GM19023 (cell line): ENCODE data around the gene LIMS2.

Experiments used
- ATAC-seq: cut with Tn5 transposase; IDR thresholded peaks from one replicate; pipeline ENCODE4 v1.9.1; 2021; ENCODE audit warnings: mild to moderate bottlenecking, moderate library complexity; ENCODE audit not compliant: unreplicated experiment

The LIMS2 gene

GRCh38 chr2:127635380-127636237 is 39.7 kb downstream of the LIMS2 start:
- ATAC-seq: no peak

GRCh38 chr2:127634626-127635379 is 40.5 kb downstream of the LIMS2 start:
- no peak for ATAC-seq

DNA sequence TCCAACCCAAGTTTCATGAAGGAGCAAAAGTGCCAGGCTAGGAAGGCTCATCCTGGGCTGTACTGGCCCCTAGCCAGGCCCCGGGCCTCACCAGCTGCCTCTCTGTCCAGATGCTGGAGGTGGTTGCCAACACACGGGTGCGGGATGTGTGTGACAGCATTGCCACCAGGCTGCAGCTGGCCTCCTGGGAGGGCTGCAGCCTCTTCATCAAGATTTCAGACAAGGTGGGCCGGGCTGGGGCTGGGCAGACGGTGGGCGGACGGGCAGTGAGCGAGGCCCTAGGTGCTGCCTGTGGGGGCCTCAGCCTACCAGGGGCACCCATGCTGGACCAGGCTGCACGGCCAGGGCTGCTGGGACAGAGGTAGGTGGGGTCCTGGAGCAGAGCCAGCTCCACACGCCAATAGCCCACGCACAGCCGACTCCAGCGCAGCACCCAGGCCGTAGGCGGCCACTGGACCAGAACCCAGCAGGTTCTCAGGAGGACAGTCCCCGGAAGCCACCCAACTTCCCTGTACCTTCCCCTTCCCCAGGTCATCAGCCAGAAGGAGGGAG is 41.2 kb downstream of the LIMS2 start:
- no peak for ATAC-seq

DNA sequence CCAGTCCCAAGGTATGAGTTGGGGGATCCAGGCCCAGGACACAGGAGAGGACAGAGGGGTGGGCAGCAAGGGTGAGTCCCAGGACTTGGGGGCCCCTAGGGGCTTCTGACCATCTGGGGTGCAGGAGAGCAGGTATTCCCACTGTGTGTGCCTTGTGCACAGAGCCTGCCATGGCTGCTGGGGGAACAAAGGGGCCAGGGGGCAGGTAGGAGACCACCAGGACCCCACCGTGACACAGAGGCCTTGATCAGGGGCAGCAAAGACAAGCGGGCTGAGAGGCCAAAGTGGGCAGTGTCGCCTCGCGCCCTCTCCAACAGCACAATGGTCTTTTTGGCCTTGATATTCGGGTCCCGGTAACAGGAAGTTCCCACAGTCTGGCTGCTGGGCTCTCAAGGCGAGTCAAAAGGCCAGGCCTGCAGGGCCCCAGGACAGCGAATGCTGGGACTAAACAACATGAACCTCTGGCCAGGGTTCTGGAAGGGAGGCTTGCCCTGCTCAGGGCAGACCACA is 41.7 kb downstream of the LIMS2 start:
- no peak for ATAC-seq

DNA sequence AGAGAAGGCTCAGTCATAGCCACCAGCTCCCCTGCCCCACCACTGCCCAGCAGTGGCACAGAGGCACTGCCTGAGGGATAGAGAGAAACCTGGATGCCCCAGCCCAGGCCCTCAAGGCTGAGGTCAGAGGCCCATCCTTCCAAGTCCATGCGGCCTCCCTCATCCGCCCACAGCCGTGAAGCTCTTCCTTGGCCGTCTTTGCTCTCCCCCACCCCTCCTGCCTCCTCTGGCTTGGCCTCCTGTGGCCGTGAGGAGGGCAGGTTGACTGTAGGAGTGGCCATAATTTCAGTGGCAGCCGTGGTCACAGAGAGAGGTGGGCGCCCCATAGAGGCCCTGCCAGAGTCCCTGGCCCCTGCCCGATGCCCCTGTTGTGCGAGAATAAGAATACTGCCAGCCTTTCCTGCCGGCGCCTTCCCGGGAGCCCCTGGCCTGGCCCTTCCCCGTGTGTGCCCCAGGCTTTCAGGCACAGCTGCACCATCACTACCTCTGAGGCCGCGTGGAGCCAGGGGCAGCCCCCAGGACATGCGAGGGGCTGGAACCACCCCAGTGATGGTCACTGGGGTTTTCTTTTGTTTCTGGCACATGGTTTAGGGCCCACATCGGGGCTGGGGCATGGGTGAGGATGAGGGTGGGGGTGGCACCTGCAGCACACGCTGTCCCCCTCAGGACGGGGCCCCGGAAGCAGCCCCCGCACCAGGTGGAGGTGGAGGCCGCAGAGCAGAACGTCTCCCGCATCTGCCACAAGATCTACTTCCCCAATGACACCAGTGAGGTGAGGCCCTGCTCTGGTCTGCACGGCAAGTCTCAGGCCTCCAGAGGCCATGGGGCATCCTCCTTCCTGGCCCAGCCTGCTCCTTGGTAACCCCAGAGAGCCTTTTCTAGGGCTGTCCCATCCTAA is 42.5 kb downstream of the LIMS2 start:
- ATAC-seq: peak; percentile 58

GRCh38 chr2:127631997-127632581 is 43.2 kb downstream of the LIMS2 start:
- no peak for ATAC-seq

DNA sequence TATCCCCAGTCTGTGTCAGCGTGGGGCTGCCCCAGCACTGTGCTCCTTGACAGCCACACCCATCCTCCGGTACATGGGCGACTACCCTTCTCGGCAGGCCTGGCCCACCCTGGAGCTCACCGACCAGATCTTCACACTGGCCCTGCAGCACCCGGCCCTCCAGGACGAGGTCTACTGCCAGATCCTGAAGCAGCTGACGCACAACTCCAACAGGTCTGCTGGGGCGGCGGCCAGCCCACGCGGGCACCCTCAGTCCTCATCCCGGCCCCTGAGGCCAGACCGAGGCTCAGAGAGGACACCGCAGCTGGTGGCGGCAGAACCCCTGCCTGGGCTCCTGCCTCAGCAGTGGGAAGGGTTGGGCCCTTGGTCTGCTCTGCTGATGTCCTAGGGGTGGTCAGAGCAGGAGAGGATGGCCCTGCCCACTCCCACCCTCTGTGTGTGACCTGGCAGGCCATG is 43.8 kb downstream of the LIMS2 start:
- ATAC-seq: no peak

DNA sequence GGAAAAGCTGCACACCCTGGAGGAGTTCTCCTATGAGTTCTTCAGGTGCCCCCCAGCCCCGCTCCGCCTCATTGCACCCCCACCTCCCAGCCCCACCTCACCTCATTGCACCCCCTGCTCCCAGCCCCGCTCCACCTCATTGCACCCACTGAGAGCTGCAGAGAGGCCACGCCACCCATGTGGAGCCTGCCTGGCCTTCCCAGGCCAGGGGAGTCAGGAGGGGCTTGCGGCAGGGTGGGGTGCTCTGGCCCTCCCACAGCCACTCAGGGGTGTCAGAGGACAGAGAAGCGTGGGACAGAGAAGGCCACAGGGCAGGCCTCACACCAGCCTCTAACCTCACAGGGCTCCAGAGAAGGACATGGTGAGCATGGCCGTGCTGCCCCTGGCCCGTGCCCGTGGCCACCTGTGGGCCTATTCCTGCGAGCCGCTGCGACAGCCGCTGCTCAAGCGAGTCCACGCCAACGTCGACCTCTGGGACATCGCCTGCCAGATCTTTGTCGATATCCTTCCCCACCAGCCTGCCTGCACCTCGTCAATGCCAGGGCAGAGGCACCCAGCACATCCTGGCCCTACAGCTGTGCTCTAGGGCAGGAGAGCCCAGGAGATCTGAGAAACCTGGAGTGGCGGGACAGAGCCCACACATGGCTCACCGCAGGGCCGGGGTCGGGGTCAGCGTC is 44.3 kb downstream of the LIMS2 start:
- ATAC-seq: no peak

- no peak for ATAC-seq
These were observed 45.0 kb downstream of the LIMS2 start for GRCh38 chr2:127630096-127630863.

DNA sequence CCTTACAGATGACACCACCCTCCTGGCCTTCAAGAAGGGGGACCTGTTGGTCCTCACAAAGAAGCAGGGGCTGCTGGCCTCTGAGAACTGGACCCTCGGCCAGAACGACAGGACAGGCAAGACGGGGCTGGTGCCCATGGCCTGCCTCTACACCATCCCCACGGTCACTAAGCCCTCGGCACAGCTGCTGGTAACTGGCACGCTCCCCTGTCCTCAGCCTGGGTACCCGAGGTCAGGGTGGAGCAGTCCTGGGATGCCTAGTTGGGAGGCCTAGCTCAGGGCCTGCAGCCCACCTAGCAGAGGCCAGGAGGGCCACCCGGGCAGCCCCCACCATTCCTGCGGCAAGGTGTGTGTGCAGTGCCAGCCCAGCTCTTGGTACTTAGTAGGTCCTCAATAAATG is 45.7 kb downstream of the LIMS2 start:
- no peak for ATAC-seq

DNA sequence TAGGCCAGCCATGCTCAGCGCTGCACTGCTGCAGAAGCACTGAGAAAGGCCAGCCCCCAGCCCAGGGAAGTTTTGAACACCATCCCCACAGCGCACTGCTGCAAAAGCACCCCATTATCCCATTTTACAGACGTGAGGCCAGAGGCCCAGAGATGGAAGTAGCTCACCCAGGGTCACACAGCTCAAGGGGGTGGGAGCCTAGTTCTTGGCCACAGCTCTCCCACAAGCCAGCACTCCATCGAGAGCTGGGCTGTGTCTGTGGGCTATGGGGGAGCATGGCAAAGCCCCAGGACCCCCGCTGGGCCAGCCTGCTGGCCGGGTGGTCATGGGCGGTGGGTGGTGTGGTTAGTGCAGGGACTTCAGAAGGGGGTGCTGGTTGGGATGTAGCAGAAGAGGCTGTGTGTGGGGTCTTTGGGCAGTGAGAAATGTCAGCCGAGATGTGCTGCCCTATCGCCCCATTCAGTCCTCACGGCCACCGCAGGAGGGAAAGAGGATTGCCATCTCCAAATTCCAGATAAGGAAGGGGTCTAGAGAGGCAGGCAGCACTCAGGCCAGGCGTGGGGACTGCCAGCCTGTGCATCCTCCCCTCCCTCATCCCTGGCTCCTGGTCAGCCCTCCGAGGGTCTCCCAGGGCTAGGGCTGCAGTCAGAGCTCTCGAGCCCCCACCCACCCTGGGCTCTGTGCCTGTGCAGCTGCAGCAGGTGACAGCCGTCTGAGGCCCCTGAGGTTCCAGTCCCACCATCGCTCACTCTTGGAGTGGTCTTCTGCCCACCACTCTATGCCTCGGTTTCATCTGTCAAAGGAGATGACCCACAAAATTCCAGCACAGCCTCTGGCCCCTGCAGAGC is 46.3 kb downstream of the LIMS2 start:
- ATAC-seq: no peak

DNA sequence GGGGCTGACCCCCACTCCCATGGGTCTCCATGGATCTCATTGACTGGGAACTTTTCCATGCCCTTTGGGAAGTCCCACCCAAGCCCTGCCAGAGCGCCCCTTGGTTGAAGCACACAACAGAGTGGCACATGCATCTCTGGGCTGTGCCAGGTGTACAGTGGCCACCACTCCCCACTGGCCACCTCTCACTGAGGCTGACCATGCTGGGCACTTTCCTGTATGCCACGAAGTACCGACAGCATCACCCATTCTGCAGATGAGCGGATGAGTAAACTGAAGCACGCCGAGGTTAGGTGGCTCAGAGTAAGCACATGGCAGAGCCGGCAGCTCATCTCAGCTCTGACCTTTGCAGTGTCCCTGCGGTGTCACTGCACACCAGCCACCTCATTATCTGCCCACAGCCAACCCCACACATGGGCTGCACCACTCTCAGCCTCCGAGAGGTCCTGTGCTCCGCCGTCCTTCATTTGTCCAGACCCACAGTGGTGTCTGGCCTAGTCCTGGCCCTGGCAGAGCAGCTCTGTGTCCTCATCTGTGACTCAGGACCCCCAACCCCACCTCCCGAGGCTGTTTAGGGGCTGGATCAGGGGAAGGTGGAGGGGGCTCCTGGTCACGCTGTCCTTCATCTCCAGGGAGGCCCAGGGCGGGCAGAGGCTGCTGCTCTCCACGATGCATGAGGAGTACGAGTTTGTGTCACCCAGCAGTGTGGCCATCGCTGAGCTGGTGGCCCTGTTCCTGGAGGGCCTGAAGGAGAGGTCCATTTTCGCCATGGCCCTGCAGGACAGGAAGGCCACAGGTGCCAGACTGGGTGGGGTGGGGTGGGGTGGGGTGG is 47.4 kb downstream of the LIMS2 start:
- ATAC-seq: no peak

DNA sequence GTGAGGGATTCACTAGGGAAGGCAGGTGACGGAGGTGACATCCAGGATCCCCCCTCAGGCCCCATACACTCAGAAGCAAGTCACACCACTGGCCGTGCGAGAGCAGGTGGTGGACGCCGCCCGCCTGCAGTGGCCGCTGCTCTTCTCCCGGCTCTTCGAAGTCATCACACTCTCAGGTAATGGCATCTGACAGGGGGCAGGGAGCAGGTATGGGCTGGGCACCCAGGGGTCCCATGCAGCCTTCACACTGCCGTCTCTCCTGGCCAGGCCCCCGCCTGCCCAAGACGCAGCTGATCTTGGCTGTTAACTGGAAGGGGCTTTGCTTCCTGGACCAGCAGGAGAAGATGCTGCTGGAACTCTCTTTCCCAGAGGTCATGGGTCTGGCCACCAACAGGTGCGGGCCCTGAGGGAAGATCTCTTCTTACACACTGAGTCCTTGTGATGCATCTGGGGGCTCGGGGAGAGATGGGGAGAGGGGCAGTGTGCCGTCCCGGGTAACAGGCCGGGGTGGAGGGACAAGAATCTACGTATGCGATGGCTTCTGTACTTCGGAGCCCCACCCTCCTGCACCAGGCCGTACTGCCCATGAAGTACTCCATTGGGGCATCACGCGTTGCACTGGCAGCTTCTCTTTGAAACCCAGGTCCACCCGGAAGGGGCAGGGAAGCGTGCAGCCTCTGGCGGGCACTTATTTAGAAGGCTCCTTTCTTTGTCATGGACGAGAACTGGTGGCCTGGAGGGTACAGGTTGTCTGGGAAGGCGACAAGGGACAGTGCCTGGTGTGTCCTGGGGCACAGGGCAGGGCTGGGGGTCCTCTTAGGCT is 48.2 kb downstream of the LIMS2 start:
- ATAC-seq: no peak

- no peak for ATAC-seq
These were observed 49.2 kb downstream of the LIMS2 start for GRCh38 chr2:127626175-127626574.

DNA sequence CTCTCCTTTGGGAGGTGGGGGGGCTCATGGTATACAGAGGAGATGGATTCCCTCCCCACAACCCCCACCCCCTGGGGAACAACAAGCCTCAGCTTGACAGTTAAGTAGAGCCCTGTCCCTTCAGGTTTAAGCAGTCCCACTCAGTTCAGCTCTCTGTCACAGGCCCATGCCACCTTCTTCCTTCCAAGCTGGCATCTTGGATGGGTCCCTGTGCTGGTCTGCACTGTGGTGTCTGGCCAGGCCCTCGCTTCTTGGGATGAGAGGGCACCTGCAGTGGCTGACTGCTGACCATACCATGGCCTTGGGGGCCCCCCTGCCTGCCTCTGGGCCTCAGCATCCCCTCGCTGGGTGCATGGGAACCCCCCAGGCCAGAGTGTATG is 49.8 kb downstream of the LIMS2 start:
- ATAC-seq: no peak
